Activated CD4-positive, alpha-beta T cell treated with anti-CD3 and anti-CD28 coated beads, Interleukin-2, amount 50 U/mL, for 4 hours (primary cell): ENCODE results near the gene SRGAP2.
"Not testable (repeated sequence)": the region's sequence is repeated elsewhere in the genome, so short reads cannot be mapped to it uniquely, and the experiment has no call there.

Source experiments
- DNase-seq, 2 experiments: peaks; one replicate each; pipeline ENCODE4 v3.0.0-alpha.2; 2020

SRGAP2 gene

DNA sequence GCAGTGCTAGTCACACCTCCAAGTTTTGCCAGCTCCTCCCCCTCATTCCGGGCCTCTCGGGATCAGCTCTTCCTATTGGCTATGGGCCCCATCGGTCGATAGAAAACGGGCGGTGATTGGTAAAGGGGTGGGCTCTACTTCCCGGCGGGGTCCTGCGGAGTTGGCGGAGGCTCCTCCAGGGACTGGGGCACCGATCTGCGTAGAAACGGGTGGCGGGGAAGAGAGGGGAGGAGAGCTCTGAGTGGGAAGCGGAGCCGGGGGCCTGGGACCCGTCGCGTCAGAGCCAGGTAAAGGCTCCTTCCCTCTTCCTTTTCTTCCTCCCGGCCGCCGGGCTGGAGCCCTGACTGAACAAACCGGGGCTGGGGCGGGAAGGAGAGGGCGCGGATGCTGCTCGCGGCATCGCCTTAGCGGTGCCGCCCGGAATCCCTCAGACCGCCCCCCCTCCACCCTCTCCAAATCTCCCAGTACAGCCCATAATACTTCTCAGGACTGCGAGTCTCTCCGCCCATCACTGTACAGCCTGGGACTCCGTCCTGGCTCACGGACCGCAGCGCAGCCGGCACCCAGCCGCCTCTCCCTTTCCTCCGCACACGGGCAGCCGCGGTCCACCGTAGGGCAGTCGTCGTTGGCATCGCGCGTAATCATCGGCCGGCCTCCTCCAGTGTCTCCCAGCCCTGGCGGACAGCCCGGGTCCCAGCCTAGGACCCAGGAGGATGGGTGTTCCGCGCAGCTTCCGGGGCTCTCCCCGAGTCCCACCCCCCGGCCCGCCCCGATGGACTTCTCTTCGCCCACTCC is at the start of gene SRGAP2:
TSS of gene SRGAP2 (plus strand) at position 178 of the 795 bp plus-strand sequence. CDS start 2,430 bp downstream, outside the sequence.
- peak; percentile 17 to 26 for DNase-seq

DNA sequence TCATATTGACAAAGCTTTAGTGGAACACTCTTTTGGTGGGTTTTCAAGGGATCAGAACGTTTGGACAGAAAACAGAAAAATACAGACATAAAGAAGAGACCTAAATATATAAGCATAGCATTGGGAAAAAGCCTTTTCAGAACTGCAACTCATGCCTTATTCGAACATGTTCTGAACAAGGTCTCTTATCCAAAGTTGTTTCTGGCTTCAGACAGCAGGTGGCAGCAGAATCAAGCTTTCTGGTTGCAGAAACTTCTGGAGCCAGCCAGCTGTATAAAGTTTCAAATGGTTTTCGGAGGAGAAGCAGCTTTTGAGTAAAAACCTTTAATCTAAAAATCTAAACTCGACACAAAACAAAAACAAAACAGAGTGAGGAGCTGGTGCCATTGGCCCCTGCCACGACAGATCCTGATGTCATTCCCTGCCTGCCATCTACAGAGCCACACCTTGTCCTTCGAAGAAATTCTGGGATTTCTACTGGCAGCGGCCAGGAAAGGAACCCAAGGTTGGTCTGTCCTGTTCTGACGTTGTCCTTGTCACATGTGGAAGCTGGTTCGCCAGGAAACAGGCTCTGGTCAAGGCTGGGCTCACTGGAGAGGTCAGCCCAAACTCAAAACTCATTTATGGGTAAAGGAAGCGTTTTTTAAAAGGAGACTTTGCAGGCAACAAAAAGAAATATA is 35.9 kb upstream of the SRGAP2 start:
- not testable (repeated sequence) for DNase-seq

DNA sequence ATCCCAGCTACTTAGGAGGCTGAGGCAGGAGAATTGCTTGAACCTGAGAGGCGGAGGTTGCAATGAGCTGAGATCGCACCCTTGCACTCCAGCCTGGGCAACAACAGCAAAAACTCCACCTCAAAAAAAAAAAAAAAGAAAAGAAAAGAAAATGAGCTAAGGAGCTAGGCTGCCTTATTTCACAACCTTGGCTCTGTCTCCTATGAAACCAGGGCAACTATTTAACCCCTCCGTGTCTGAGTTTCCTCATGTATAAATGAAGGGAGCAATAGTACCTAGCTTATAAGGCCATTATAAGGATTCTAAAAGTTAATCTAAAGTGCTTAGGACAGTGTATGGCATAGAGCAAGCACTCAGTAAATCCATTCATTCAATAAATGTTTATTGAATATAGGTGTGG is 33.5 kb upstream of the SRGAP2 start:
- DNase-seq, result not testable (repeated sequence)

DNA sequence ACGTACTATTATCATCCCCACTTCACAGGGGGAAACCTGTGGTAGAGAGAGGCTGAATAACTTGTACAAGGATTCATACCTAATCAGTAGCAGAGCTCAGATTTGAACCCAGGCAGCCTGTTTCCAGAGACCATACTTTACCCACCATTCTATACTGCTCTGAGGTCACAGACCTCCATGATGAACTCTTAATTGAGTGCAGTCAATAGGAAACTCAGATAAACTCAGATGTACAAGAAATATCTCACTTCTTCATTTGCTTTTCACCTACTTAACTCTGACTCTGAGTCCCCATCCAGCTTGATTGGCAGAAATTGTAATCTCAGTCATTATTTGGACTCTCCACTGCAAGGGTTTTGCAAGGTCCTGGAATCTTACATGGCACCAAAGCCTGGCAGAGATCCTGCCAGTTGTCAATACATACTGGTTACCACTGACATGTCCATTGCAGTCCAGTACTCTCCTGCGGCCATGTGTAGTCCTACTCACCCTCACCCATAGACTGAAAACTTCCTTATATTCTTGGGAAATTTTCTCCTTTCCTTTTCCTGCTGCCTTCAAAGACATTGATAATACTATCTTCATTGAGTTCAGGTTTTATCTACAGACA is 30.1 kb upstream of the SRGAP2 start:
- not testable (repeated sequence) for DNase-seq

DNA sequence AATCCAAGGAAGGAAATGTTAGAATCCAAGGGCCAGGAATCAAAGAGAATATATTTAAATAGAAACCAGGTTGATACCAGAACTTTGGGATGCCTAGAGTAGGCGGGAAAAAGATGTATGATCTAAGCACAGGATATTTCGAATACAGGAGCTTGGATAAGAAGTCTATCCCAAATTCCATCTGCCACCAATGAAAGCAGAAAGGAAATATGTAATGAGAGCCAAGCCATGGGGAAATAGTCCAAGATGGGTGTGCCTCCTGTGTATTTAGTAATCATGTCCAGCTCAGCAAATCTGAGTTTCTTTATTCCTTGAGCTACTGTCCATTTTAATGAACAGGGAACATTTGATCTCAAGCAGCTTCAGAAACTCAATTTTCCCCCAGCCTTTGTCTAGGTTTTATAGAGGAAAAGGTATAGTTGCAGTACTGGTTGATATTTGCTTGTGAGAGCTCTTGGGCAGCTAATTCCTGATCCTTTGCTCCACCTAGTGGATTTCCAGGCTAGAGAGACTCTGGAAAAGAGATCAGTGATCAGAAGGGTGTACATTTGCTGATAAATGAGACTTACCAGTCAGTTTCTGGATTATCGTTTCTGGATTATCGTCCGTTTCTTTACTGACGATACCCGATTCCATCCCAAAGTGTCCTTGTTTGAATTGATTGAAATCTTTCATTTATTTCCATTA is 29.0 kb upstream of the SRGAP2 start:
- not testable (repeated sequence) for DNase-seq

DNA sequence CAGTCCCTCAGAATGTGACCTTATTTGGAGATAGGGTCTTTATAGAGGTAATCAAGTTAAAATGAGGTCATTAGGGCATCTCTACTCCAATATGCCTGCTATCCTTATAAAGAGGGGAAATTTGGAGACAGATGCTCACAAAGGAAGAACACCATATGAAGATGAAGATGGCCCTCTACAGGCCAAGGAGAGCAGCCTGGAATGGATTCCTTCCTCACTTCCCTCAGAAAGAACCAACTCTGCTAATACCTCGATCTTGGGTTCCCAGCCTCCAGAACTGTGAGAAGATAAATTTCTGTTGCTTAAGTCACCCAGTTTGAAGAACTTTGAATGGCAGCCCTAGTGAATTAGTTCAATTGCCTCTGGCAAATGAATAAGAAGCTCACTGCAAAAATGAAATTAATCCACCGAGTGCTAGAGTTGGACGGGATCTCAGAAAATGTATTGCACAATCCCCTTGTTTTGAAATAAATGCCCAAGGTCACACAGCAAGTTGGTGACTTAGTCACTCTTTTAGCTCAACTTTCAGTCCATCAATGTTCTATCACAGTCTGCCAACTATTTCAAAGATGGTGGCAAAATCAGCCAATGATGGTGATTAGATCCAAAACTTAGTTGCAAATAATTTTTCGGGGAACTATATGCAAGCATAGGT is 27.8 kb upstream of the SRGAP2 start:
- not testable (repeated sequence) for DNase-seq

DNA sequence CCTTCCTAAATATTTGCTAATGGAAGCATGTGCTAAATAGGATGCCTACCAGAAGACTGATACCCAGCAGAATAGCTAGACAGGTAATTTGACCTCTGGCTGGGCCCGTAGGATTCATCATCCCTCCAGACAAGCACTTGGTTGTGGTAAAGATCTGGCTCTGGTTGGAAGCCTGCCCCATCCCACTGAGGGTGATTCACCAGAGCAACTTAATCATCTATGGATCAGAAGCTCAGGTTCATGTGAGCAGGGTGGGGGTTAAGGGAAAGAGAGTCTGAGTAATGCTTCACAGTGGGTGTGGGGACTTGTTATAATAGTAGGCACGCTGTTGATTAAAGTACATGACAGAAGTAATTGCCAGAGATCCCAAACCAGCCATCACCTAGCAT is 27.2 kb upstream of the SRGAP2 start:
- not testable (repeated sequence) for DNase-seq

DNA sequence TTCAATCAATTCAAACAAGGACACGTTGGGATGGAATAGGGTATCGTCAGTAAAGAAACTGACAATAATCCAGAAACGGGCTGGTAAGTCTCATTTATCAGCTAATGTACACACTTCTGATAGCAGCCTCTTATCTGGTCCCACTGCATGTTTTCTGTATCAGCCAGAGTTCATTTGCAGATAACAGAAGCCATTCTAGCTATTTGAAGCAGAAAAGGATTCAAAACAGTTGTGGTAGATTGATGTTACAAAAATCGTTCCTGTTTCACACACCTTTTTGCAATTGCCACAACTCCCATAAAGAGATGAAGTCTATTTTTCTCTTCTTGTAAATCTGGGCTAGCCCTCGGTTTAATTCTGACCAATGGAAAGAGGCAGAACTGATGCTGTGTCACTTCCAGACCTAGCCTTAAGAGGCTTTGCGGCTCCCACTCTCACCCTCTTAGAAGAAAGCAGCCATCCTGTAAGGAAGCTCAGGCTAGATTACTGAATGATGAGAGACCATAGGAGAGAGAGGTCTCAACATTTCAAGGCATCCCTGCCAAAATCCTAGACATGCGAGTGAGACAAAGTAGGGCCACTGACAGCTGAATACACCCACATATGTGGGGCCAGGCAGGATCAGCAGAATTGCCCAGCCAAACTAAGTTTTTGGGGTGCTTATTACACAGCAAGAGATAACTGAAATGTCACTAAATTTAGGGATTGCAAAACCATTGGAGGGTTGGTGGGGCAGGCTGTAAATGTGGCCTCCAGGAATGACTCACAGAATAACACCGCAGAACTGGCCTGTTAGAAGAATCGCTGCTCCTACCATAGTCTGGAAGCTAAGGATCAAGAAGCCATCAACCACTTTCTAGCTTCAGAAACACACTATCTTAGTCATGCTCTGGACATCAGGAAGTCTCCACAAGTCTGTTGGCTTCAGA is 25.0 kb upstream of the SRGAP2 start:
- not testable (repeated sequence) for DNase-seq

DNA sequence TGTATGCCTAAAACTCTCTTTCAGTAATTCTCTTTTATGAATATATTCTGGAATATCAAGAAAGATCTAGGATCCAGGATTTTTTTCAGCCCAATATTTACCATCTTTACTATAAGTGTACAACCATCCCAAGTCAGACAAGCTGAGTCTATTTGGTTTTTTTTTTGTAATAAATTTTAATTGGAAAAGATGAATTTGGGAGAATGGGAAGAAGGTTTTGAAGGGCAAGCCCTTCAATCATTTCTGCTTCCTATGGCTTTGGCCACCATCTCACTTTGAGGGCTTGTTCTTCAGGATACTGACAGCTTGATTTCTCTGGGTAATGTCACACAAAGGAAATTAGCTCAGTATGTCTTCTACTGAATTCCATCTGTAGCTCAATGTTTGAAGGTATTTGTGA is 23.7 kb upstream of the SRGAP2 start:
- not testable (repeated sequence) for DNase-seq

DNA sequence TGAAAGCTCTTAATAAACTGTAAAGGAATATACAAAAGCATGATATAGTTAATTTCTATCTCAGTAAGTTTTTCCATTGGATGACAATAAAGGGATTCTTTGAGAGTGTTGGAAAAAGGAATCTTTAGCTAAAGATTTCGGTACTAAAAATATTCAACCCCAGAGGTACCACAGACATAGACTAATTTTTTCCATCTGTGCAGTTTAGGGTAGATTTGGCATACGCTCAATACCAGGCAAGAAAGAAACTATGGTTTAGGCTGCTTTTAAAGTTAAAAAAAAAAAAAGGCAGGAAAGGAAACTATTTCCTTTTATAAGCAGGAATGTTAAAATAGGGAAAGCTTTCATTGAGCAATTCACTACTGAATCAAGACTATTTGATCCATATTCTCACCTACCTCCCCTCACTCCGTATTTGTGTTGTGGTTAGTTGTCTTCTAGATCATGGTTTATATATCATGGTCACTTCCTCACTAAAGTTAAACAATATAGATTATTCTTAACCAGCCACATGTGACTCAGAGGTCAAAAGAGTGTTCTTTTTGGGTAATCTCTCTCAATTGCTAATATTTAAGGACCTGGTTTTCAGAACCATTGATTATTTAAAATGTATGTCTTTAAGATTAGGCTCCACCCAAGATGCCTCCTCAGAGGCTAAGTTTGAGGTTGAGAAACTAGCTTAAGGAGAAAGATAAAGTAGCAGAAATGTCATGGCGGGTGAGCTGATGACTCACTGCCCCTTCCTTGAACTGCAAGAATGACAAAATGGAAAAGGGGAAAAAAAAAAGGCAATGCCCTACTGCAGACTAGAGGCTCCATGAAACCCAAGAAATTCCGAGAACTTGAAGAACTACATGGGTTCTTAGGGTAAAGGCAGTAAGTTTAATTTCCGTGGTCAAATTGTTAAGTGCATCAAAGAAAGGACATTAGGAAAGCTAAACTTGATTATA is 20.7 kb upstream of the SRGAP2 start:
- not testable (repeated sequence) for DNase-seq

DNA sequence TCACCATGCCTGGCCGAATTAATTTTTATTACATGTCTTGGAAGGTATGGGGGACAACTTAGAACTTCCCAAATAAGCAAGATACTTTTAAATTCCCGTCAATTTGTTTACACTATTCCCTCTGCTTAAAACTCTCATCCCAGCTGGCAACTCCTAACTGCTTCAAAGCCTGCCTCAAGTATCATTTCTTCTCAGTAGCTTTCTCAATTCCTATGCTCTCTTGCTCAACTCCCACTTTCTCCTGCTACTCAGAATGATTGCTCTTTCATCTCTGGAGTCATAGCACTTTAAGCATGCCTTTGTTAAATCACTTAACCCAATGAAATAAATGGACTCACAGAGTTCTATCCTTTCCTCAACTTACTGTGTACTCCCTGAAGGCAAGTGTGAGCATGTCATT is 19.6 kb upstream of the SRGAP2 start:
- not testable (repeated sequence) for DNase-seq

DNA sequence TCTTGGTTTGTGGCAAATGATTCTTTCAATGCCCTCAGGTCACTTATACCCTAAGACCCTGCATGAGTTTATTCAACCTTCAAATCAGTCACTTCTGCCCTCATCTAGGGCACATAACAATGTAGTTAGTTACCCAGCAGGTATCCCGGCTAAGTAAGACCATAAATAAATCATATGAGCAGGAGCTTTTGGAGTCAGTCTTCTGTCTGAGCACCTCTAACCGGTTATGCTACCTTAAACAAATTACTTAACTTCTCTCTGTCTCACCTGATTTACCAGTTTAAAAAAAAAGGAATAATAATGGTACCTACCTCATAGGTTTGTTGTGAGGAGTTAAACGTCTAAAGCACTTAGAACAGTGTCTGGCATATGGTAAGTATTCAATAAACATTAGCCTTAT is 17.6 kb upstream of the SRGAP2 start:
- not testable (repeated sequence) for DNase-seq

DNA sequence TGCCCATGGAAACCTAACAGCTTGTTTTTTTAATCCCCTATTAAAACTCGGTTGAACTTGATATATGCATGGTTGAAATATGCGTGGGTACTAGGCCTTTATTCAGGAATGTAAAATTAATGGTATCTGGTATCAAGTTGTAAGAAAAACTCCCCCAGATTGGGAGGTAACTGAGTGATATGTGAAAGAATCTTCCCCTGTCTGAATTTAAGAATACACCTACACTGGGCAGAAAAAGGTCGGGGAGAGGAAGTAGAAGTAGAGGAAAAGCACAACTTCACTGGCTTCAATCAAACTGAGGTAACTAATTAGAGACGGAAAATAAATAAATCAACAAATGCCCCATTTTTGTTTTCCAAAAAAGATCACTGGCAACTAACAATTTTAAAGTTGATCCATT is 16.5 kb upstream of the SRGAP2 start:
- DNase-seq, result not testable (repeated sequence)

DNA sequence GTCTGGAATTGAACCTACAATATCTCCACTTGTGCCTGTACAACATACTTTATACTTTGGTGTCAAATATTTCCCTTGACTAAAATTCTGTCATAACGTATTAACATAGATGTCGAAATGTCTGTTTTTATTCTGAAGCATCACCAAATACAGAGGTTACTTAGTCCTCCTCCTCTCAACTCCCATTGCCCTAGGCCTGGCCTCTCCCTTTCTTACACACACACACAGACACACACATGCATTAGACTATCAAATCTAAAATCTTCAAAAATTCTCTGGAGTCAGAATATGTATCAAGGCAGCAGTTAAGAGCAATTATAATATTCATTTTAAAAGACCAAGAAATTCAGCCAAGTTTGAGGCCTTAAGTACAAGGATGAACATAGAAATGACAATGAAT is 8.2 kb upstream of the SRGAP2 start:
- not testable (repeated sequence) for DNase-seq

DNA sequence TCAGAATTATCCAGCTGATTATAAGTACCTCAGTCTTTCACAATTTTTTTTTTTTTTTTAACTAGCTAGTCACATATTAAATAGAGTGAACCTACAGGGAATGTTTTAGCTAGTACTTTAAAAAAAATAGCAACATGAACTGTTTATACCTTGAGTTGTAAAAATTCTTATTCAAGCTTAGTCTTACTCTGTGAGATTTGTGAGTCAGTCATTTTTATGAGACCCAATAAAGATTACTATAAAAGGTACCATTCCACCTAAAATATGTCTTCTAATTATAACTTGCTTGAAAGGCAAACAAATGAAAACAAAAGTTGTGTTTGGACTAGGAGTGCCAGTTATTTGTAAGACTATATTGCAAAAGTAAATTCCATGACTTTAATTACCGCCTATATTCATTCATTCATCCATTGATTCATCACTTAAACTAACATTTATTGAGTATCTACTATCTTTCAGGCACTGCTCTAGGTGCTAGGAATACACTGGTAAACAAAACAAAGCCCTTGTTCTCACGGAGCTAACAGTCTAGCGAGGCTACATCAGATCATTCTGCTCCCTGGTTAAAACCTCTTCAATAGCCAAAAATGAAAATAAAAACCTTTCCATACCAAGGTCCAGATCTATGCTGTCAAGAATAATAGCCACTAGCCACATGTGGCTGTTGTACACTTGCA is 6.5 kb upstream of the SRGAP2 start:
- DNase-seq, result not testable (repeated sequence)

DNA sequence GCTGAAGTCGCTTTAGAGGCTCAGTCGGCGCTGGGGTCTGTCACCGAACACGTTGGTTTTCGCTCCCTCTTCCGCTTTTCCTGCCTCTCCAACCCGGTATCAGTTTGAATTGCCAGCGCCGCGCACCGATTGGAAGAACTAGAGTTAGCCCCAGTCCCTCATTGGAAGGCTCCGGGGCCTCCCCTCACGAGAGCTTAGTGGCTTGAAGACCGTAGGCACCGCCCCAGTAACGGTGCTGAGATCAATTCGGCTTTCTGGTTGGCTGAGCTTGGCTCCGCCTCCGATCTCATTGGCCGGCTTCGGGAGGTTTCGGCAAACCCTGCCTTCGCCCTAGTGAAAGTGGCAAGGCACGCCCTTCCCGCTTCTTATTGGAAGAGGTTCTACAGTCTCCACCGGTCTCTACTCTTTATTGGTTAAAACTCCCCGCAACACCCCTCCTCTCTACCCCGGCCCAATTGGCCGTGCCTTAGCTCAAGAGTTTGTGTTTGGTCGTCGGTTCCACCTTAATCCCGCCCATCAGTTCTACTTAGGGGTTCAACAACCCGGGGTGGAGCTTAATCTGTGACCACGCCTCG is 465 bp upstream of the SRGAP2 start, which contains the start of gene FAM72A:
TSS of gene FAM72A (minus strand) at position 51 of the 575 bp plus-strand sequence. CDS start 814 bp downstream, outside the sequence.
- peak; percentile 94 for DNase-seq

DNA sequence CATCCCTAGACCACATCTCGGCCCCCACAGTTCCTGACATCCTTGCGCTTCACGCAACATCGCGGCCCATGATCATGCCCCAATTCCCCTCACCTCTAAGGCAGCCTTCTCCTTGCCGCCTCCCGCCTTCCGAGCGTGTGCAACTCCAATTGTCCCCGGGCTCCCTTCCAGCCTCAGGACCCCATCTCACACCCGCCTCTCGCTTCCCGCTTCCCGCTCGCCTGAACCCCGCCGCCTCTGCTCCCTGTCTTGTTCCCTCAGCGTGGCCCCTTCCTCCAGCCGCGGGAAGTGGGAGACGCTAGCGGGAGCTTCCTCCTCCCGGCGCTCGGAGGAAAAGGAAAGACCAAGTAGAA is 794 bp downstream of the SRGAP2 start:
- DNase-seq, result not testable (repeated sequence)

DNA sequence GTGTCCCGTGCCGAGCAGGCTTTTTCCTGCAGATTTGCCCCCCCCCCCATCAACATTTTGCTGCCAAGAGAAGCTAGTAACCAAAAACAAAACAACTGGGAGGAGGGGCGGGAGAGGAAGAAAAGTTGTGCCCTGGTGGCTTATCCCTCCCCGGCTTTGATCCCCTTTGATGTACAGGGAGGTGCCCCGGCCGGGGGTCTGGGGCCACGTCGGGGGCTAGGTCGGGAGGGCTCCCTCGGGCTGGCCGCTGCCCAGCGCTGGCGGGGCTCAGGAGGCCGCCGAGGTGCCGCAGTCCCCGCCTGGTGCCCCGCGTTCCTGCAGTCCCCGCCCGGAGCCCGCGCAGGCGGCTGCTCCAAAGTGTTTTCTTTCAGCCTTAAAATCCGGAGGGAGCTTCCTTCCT is 1.5 kb downstream of the SRGAP2 start:
- not testable (repeated sequence) for DNase-seq

DNA sequence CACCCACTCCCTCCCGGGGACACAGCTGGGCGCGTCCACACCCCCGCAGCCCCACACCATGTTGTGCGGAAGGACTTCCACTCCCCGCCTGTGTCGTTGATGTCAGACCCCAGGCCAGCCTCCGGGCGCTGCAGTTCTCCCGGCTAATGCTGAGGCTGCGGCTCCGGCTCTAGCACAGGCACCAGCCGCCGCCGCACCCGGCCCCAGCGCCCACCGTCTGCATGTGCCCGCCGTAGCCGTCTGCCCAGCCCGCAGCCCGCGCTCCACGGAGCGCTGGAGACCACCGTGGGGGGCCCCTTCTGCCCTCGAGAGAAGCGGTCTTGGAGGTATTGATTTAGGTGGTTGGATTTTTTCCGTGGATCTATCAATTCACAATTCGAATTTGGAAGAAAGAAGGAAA is 2.2 kb downstream of the SRGAP2 start:
- DNase-seq, result not testable (repeated sequence)
